PC-9 (cell line): ENCODE data around the gene LIPE. TPM values are rescaled to one million over a fixed set of nuclear protein-coding genes. Genes with fewer than 3 reads are reported as not detected.

Source experiments
- BruUV-seq: library from RNA; stranded (reverse); fragments of 400-500 nt; replicated peaks from 2 replicates; lab custom pipeline; 2021; lab: Mats Ljungman, UMichigan
- CTCF ChIA-PET: fragments of 300-600 bp; sonication (Branson Sonifier 250); formaldehyde crosslinking; loops from one replicate; lab custom pipeline; 2022; ENCODE audit warnings: antibody characterized with exemption; lab: Charles Lee
- POLR2A ChIA-PET: fragments of 300-600 bp; sonication (Branson Sonifier 250); formaldehyde crosslinking; loops from one replicate; lab custom pipeline; 2022; ENCODE audit warnings: antibody characterized with exemption; ENCODE audit not compliant: unreplicated experiment; lab: Charles Lee
- DNase-seq, 2 experiments: peaks; one replicate each; pipeline versions ENCODE4 v3.0.0 to v3.0.0-alpha.2; 2015 to 2022; ENCODE audit warnings: mixed read lengths in 1 of 2
- H2AFZ ChIP-seq: fragments of 200-600 bp; sonication (generic); 2 replicates; pipeline ENCODE4 v1.8.1; 2017; ENCODE audit warnings: antibody characterized with exemption
- H3F3A ChIP-seq: fragments of 200-600 bp; sonication (generic); 2 replicates; pipeline ENCODE4 v1.8.1; 2017; ENCODE audit warnings: antibody characterized with exemption, mild to moderate bottlenecking, low read depth; ENCODE audit not compliant: insufficient read depth
- H3K27ac ChIP-seq: fragments of 200-600 bp; sonication (generic); 2 replicates; pipeline ENCODE4 v1.6.1; 2016; ENCODE audit warnings: mixed run types
- H3K27me3 ChIP-seq: fragments of 200-600 bp; sonication (generic); 2 replicates; pipeline ENCODE4 v1.6.1; 2016; ENCODE audit warnings: low read depth, mixed run types; ENCODE audit not compliant: insufficient read depth
- H3K36me3 ChIP-seq: fragments of 200-600 bp; sonication (generic); 2 replicates; pipeline ENCODE4 v1.6.1; 2016; ENCODE audit warnings: low read depth, mixed run types
- H3K4me1 ChIP-seq: fragments of 200-600 bp; sonication (generic); replicated peaks from 2 replicates; pipeline ENCODE4 v1.6.1; 2016; ENCODE audit warnings: mixed run types; ENCODE audit not compliant: insufficient read depth
- H3K4me2 ChIP-seq: fragments of 200-600 bp; sonication (generic); 2 replicates; pipeline ENCODE4 v1.6.1; 2017; ENCODE audit warnings: mixed run types
- H3K4me3 ChIP-seq: fragments of 200-600 bp; sonication (generic); 2 replicates; pipeline ENCODE4 v1.6.1; 2016; ENCODE audit warnings: mixed run types
- H3K79me2 ChIP-seq: fragments of 200-600 bp; sonication (generic); 2 replicates; pipeline ENCODE4 v1.6.1; 2017; ENCODE audit warnings: low read depth, mixed run types
- H3K9me2 ChIP-seq: fragments of 200-600 bp; sonication (generic); 2 replicates; pipeline ENCODE4 v1.8.1; 2017; ENCODE audit warnings: mild to moderate bottlenecking; ENCODE audit not compliant: insufficient read depth
- H3K9me3 ChIP-seq: fragments of 200-600 bp; sonication (generic); 2 replicates; pipeline ENCODE4 v1.8.1; 2016; ENCODE audit warnings: low read depth; ENCODE audit not compliant: insufficient read depth
- H4K20me1 ChIP-seq: fragments of 200-600 bp; sonication (generic); 2 replicates; pipeline ENCODE4 v1.8.1; 2017; ENCODE audit not compliant: insufficient read depth
- CTCF ChIP-seq: fragments of 200-600 bp; sonication (generic); conservative IDR thresholded peaks from 2 replicates; pipeline ENCODE4 v1.6.1; 2017; ENCODE audit warnings: mixed run types, antibody characterized with exemption, mild to moderate bottlenecking, moderate library complexity
- EZH2 ChIP-seq: fragments of 200-600 bp; sonication (generic); IDR thresholded peaks from 2 replicates; pipeline ENCODE4 v1.8.0; 2017; ENCODE audit warnings: antibody characterized with exemption, low read depth
- intact Hi-C: fragments of 100-400 bp; cut with micrococcal nuclease; formaldehyde crosslinking; loops from one replicate; pipeline ENCODE4 v1.10.0; 2022; ENCODE audit not compliant: unreplicated experiment
- total RNA-seq: library from RNA; stranded (reverse); gene quantifications from 2 replicates; pipeline ENCODE4 v1.2.3, GENCODE V29; 2021

The LIPE gene
- total RNA-seq, 1 experiment from 2014 or later: 12.7 TPM

- Histone ChIP-seq H3K4me2 (peak overlapping the region; percentile 14), H3K4me1 (peaks cover 33% of the 10 kb centered on the region), H3K9me3 (no peaks in the 10 kb centered on the region), H3K27ac (no peak overlapping the region), H3K9me2 (no peaks in the 10 kb centered on the region), H4K20me1 (no peaks in the 10 kb centered on the region), H3F3A (peaks cover 4% of the 10 kb centered on the region; the same call in 1 of the 2 replicates), H3K79me2 (no peaks in the 10 kb centered on the region), H3K4me3 (no peak overlapping the region), H3K36me3 (no peaks in the 10 kb centered on the region), H2AFZ (no peak overlapping the region), H3K27me3 (no peaks in the 10 kb centered on the region)
- no TSS peak for BruUV-seq
- peak; percentile 27 to 46 for DNase-seq
- POLR2A ChIA-PET: no interaction called here
- TF ChIP-seq CTCF (no peak), EZH2 (no peak)
- CTCF ChIA-PET: no interaction called here
- intact Hi-C loops: no loop called here
Observed at GRCh38 chr19:42409477-42409876, 17.7 kb downstream of the LIPE start.

GRCh38 chr19:42407816-42408175 lies 19.4 kb downstream of the LIPE start:
- H3K79me2 ChIP-seq: no peaks in the 10 kb centered on the region
- no peak for DNase-seq
- no peak for TF ChIP-seq EZH2
- no peak for TF ChIP-seq CTCF
- ChIA-PET POLR2A (interaction anchor here (0.6 kb wide), 1 partner anchor 32 kb away, joined by 6 read pairs; no protein-coding TSS in a partner anchor), CTCF (no interaction called here)
- peaks cover 4% of the 10 kb centered on the region; the same call in 1 of the 2 replicates for H3F3A ChIP-seq
- intact Hi-C loops: no loop called here
- peaks cover 32% of the 10 kb centered on the region for H3K4me1 ChIP-seq
- no TSS peak for BruUV-seq
- no peak overlapping the region for H3K27ac ChIP-seq
- H3K9me2 ChIP-seq: no peaks in the 10 kb centered on the region
- H3K27me3 ChIP-seq: no peaks in the 10 kb centered on the region
- no peak overlapping the region for H3K4me2 ChIP-seq
- no peaks in the 10 kb centered on the region for H4K20me1 ChIP-seq
- H3K36me3 ChIP-seq: no peaks in the 10 kb centered on the region
- H2AFZ ChIP-seq: no peak overlapping the region
- H3K4me3 ChIP-seq: no peak overlapping the region
- no peaks in the 10 kb centered on the region for H3K9me3 ChIP-seq

- ChIA-PET CTCF (no interaction called here), POLR2A (no interaction called here)
- Histone ChIP-seq H3K4me2 (no peak overlapping the region), H3K27me3 (no peaks in the 10 kb centered on the region), H4K20me1 (no peaks in the 10 kb centered on the region), H3F3A (peaks cover 4% of the 10 kb centered on the region; the same call in 1 of the 2 replicates), H2AFZ (no peak overlapping the region), H3K9me2 (no peaks in the 10 kb centered on the region), H3K36me3 (no peaks in the 10 kb centered on the region), H3K9me3 (no peaks in the 10 kb centered on the region), H3K79me2 (no peaks in the 10 kb centered on the region), H3K27ac (no peak overlapping the region), H3K4me3 (no peak overlapping the region), H3K4me1 (peaks cover 27% of the 10 kb centered on the region)
- no peak for DNase-seq
- no TSS peak for BruUV-seq
- intact Hi-C loops: no loop called here
- TF ChIP-seq EZH2: no peak
Observed at GRCh38 chr19:42407085-42407815, 19.9 kb downstream of the LIPE start.
